Measurements from ENCODE around the gene SEZ6.

- TF ChIP-seq EP300 (IDR thresholded peaks at IDR 0.05), result no peak
- TF ChIP-seq, protein P1, sequence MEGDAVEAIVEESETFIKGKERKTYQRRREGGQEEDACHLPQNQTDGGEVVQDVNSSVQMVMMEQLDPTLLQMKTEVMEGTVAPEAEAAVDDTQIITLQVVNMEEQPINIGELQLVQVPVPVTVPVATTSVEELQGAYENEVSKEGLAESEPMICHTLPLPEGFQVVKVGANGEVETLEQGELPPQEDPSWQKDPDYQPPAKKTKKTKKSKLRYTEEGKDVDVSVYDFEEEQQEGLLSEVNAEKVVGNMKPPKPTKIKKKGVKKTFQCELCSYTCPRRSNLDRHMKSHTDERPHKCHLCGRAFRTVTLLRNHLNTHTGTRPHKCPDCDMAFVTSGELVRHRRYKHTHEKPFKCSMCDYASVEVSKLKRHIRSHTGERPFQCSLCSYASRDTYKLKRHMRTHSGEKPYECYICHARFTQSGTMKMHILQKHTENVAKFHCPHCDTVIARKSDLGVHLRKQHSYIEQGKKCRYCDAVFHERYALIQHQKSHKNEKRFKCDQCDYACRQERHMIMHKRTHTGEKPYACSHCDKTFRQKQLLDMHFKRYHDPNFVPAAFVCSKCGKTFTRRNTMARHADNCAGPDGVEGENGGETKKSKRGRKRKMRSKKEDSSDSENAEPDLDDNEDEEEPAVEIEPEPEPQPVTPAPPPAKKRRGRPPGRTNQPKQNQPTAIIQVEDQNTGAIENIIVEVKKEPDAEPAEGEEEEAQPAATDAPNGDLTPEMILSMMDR (IDR thresholded peaks at IDR 0.05), result no peak
- no peak for TF ChIP-seq FOXS1 (CRISPR knock-in tag; IDR thresholded peaks at IDR 0.05)
- no peak for TF ChIP-seq POLR2A (IDR thresholded peaks at IDR 0.05; ENCODE audit: low read length)
- no peak for TF ChIP-seq FOSL2 (IDR thresholded peaks at IDR 0.05)
- no peak for TF ChIP-seq FOSL2 (CRISPR knock-in tag; IDR thresholded peaks at IDR 0.05)
- no peak for TF ChIP-seq CBX2 (IDR thresholded peaks at IDR 0.05; ENCODE audit: borderline replicate concordance, low read depth)
- TF ChIP-seq ESRRA (IDR thresholded peaks at IDR 0.05; ENCODE audit: borderline replicate concordance, low read length), result no peak
- TF ChIP-seq GATA3 (IDR thresholded peaks at IDR 0.05; ENCODE audit: borderline replicate concordance), result no peak
- TF ChIP-seq RAD21 (conservative IDR thresholded peaks at IDR 0.05 in 1 of 2, IDR thresholded peaks at IDR 0.05 in 1 of 2), result no peak
- no peak for TF ChIP-seq MYC (IDR thresholded peaks at IDR 0.05; ENCODE audit: borderline replicate concordance, low read length)
- no peak for TF ChIP-seq CEBPB (IDR thresholded peaks at IDR 0.05)
Observed at GRCh38 chr17:28944343-28944742, 61.5 kb downstream of the SEZ6 start.
